ENCODE measurements around the gene CFAP61. TPM values are rescaled to one million over a fixed set of nuclear protein-coding genes. Genes with fewer than 3 reads are reported as not detected.

CFAP61 gene
- total and polyA plus RNA-seq, 9 of the 15 experiments (the other 6 are each of a cell fraction or from before 2014, with no cell fraction given) = 0.11 TPM; not detected in 8

DNA sequence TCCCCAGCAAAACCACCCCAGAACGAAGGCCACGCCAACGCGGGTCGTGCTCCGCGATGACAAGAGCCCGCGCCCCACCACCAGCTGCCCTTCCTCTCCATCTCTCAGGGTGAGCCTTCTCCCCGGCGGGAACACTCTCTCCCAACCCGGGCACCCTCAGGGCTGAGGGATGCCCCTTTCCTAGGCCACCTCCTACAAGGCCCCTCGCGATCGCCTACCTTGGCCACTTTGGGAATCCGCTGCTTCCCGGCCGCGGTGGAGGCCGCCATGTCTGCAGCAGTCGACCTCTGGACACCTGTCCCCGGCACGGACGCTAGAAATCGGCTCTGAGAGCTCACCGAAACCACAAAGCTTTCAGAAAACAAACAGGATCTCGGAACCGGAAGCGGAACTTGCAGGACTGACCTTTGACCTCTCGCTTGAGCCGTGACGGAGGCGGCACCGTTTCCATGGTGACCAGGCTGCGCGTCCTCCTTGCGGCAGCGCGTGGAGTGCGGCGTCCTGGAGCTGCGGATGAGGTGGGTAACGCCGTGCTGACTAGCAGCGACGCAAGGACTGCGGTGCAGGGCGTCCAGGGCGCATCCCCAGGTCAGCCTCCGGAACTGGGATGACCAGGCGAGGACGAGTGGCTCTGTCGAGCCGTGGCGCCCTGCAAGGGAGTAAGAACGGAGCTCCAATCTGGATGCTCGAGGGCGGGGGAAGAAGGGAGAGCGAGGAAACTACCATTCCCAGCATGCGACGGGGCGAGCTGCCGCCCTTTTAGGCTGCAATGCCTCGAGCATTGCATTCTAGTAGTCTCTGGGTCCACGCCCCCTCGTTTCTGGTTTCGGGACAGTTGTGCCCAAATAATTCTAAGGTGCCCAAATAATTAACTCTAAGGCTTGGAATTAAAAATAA is at the start of gene CFAP61, which contains the start of gene CRNKL1 (continued):
- no peak for TF ChIP-seq ETS2 (tag; IDR thresholded peaks at IDR 0.05; ENCODE audit: borderline replicate concordance, poor library complexity, severe bottlenecking)
- TF ChIP-seq GTF2E2 (tag; IDR thresholded peaks at IDR 0.05) = no peak
- TF ChIP-seq, protein P1, sequence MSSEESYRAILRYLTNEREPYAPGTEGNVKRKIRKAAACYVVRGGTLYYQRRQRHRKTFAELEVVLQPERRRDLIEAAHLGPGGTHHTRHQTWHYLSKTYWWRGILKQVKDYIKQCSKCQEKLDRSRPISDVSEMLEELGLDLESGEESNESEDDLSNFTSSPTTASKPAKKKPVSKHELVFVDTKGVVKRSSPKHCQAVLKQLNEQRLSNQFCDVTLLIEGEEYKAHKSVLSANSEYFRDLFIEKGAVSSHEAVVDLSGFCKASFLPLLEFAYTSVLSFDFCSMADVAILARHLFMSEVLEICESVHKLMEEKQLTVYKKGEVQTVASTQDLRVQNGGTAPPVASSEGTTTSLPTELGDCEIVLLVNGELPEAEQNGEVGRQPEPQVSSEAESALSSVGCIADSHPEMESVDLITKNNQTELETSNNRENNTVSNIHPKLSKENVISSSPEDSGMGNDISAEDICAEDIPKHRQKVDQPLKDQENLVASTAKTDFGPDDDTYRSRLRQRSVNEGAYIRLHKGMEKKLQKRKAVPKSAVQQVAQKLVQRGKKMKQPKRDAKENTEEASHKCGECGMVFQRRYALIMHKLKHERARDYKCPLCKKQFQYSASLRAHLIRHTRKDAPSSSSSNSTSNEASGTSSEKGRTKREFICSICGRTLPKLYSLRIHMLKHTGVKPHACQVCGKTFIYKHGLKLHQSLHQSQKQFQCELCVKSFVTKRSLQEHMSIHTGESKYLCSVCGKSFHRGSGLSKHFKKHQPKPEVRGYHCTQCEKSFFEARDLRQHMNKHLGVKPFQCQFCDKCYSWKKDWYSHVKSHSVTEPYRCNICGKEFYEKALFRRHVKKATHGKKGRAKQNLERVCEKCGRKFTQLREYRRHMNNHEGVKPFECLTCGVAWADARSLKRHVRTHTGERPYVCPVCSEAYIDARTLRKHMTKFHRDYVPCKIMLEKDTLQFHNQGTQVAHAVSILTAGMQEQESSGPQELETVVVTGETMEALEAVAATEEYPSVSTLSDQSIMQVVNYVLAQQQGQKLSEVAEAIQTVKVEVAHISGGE (CRISPR knock-in tag; IDR thresholded peaks at IDR 0.05) = peak in 1 of 3 experiments; percentile 62; a peak in 1 of 6 replicates
- TF ChIP-seq ZNF589 (CRISPR knock-in tag; IDR thresholded peaks at IDR 0.05; ENCODE audit: low read depth) = no peak
- TF ChIP-seq CHD2 (IDR thresholded peaks at IDR 0.05; ENCODE audit: low read depth, low read length) = no peak
- TF ChIP-seq ZNF780A (CRISPR knock-in tag; IDR thresholded peaks at IDR 0.05) = no peak
- no peak for TF ChIP-seq NFIC (IDR thresholded peaks at IDR 0.05)
- TF ChIP-seq, protein P2, sequence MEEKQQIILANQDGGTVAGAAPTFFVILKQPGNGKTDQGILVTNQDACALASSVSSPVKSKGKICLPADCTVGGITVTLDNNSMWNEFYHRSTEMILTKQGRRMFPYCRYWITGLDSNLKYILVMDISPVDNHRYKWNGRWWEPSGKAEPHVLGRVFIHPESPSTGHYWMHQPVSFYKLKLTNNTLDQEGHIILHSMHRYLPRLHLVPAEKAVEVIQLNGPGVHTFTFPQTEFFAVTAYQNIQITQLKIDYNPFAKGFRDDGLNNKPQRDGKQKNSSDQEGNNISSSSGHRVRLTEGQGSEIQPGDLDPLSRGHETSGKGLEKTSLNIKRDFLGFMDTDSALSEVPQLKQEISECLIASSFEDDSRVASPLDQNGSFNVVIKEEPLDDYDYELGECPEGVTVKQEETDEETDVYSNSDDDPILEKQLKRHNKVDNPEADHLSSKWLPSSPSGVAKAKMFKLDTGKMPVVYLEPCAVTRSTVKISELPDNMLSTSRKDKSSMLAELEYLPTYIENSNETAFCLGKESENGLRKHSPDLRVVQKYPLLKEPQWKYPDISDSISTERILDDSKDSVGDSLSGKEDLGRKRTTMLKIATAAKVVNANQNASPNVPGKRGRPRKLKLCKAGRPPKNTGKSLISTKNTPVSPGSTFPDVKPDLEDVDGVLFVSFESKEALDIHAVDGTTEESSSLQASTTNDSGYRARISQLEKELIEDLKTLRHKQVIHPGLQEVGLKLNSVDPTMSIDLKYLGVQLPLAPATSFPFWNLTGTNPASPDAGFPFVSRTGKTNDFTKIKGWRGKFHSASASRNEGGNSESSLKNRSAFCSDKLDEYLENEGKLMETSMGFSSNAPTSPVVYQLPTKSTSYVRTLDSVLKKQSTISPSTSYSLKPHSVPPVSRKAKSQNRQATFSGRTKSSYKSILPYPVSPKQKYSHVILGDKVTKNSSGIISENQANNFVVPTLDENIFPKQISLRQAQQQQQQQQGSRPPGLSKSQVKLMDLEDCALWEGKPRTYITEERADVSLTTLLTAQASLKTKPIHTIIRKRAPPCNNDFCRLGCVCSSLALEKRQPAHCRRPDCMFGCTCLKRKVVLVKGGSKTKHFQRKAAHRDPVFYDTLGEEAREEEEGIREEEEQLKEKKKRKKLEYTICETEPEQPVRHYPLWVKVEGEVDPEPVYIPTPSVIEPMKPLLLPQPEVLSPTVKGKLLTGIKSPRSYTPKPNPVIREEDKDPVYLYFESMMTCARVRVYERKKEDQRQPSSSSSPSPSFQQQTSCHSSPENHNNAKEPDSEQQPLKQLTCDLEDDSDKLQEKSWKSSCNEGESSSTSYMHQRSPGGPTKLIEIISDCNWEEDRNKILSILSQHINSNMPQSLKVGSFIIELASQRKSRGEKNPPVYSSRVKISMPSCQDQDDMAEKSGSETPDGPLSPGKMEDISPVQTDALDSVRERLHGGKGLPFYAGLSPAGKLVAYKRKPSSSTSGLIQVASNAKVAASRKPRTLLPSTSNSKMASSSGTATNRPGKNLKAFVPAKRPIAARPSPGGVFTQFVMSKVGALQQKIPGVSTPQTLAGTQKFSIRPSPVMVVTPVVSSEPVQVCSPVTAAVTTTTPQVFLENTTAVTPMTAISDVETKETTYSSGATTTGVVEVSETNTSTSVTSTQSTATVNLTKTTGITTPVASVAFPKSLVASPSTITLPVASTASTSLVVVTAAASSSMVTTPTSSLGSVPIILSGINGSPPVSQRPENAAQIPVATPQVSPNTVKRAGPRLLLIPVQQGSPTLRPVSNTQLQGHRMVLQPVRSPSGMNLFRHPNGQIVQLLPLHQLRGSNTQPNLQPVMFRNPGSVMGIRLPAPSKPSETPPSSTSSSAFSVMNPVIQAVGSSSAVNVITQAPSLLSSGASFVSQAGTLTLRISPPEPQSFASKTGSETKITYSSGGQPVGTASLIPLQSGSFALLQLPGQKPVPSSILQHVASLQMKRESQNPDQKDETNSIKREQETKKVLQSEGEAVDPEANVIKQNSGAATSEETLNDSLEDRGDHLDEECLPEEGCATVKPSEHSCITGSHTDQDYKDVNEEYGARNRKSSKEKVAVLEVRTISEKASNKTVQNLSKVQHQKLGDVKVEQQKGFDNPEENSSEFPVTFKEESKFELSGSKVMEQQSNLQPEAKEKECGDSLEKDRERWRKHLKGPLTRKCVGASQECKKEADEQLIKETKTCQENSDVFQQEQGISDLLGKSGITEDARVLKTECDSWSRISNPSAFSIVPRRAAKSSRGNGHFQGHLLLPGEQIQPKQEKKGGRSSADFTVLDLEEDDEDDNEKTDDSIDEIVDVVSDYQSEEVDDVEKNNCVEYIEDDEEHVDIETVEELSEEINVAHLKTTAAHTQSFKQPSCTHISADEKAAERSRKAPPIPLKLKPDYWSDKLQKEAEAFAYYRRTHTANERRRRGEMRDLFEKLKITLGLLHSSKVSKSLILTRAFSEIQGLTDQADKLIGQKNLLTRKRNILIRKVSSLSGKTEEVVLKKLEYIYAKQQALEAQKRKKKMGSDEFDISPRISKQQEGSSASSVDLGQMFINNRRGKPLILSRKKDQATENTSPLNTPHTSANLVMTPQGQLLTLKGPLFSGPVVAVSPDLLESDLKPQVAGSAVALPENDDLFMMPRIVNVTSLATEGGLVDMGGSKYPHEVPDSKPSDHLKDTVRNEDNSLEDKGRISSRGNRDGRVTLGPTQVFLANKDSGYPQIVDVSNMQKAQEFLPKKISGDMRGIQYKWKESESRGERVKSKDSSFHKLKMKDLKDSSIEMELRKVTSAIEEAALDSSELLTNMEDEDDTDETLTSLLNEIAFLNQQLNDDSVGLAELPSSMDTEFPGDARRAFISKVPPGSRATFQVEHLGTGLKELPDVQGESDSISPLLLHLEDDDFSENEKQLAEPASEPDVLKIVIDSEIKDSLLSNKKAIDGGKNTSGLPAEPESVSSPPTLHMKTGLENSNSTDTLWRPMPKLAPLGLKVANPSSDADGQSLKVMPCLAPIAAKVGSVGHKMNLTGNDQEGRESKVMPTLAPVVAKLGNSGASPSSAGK (IDR thresholded peaks at IDR 0.05) = peak; percentile 10; the same call in 1 of the 2 replicates
- peak; percentile 25; the same call in 1 of the 2 replicates for TF ChIP-seq SP1 (CRISPR knock-in tag; IDR thresholded peaks at IDR 0.05)
- TF ChIP-seq CEBPG (CRISPR knock-in tag; IDR thresholded peaks at IDR 0.05) = no peak
- TF ChIP-seq CEBPG (tag; conservative IDR thresholded peaks at IDR 0.05 in 1 of 2, IDR thresholded peaks at IDR 0.05 in 1 of 2) = no peak
